ENCODE data around the gene FRMD4A.

DNA sequence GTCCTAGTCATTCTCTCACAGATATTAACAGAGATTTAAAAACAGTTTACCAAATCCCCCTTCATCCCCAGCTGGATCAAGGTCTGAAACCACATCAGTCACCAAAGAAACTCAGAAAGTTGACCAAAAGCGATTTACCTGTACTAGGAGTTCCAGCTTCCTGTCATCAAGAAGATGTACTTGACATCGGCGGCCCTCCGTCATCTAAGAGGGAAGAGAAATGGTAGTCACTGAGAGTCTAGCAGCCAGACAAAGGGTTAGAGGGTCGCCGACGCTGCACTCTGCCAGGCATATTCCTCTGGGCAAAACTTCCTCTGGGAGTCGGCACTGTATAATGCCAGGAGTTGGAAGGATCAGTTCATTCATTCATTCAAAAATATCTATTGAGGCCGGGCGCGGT is 472.0 kb downstream of the FRMD4A start:
- TF ChIP-seq, protein P1, sequence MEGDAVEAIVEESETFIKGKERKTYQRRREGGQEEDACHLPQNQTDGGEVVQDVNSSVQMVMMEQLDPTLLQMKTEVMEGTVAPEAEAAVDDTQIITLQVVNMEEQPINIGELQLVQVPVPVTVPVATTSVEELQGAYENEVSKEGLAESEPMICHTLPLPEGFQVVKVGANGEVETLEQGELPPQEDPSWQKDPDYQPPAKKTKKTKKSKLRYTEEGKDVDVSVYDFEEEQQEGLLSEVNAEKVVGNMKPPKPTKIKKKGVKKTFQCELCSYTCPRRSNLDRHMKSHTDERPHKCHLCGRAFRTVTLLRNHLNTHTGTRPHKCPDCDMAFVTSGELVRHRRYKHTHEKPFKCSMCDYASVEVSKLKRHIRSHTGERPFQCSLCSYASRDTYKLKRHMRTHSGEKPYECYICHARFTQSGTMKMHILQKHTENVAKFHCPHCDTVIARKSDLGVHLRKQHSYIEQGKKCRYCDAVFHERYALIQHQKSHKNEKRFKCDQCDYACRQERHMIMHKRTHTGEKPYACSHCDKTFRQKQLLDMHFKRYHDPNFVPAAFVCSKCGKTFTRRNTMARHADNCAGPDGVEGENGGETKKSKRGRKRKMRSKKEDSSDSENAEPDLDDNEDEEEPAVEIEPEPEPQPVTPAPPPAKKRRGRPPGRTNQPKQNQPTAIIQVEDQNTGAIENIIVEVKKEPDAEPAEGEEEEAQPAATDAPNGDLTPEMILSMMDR (IDR thresholded peaks at IDR 0.05): no peak
- TF ChIP-seq POLR2A (IDR thresholded peaks at IDR 0.05): no peak

Measured in uterus (tissue), 2 donors.